HG03442 (cell line): Measurements from ENCODE around the gene RASSF10.

Experiments used
- ATAC-seq: cut with Tn5 transposase; IDR thresholded peaks from one replicate; pipeline ENCODE4 v1.9.1; 2021; ENCODE audit warnings: mild to moderate bottlenecking, moderate library complexity; ENCODE audit not compliant: unreplicated experiment

The RASSF10 gene

GRCh38 chr11:13053255-13053917 is 44.3 kb downstream of the RASSF10 start:
- ATAC-seq: no peak

GRCh38 chr11:13054278-13054677 is 45.2 kb downstream of the RASSF10 start:
- ATAC-seq: no peak

- no peak for ATAC-seq
These were observed 46.1 kb downstream of the RASSF10 start for GRCh38 chr11:13055200-13055599.

- ATAC-seq: no peak
These were observed 52.3 kb downstream of the RASSF10 start for GRCh38 chr11:13061294-13061990.
